Retinal pigment epithelial cell (primary cell): Measurements from ENCODE around the gene STAP2.

Source experiments
- DNase-seq: peaks from one replicate; pipeline ENCODE4 v3.0.0-alpha.2; 2010; ENCODE audit warnings: low read depth
- H3K4me3 ChIP-seq: 2 replicates; pipeline ENCODE4 v1.5.1; 2011; ENCODE audit warnings: mild to moderate bottlenecking, low read length, control low read depth, moderate library complexity
- TF ChIP-seq, protein P1 (sequence below): conservative IDR thresholded peaks from 2 replicates; pipeline ENCODE4 v1.5.1; 2011; ENCODE audit warnings: low read depth, low read length, control low read depth, inconsistent platforms

Gene STAP2

DNA sequence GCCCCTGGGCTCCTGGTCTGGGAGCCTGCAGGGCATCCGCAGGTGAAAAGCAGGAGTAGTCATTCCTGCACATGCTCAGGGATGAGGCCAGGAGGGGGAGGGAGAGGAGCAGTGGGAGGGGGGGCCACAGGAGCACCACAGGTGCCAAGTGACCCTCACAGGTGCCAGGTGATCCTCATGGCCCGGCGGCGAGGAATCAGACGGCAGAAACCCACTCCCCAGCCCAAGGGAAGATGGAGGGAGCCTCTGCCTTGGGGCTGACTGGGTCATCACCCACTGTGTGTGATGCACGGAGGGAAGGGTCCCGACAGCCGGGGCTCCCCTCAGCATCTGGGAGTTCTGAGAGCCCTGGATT, 34.4 kb upstream of the STAP2 start:
- DNase-seq, result no peak

DNA sequence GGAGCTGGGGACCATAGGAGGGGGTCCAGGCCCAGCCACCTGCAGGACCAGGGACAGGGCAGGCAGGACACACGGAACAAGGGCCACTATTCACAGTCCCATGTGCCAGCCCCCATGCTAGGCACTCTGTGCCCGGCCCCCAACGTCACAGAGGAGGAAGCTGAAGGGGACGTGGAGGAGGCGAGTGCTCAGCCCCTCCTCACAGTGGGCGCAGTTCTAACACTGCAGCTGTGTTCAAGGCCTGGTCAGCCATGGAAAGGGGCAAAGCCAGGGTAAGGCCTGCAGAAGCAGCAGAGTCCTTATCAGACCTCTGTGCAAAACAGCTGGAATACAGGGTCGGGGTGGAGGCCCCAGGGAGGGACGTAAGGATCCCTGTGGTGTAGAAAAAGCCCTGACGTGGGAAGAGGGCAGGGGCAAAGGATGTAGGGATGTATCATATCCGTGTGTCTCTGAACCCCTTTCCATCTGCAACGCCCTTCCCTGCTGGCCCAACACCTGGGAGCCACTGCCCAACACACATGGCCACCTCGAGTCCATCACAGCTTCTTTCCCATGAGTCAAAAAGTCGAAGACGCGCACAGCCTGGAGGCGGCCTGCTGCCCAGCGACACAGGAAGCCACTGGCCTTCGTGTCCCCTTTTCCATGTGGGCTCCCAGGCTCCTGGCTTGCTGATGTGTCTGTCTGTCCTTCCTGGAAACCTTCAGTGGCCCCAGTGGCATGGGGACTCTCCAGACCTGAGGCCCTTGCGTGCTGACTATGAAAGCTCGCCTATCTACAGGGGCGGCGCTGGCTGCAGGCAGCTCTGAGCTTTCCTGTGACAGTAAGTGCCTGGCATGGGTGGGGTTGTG, 33.8 kb upstream of the STAP2 start:
- DNase-seq, result no peak
- no peak overlapping the region for H3K4me3 ChIP-seq
- TF ChIP-seq, protein P1, sequence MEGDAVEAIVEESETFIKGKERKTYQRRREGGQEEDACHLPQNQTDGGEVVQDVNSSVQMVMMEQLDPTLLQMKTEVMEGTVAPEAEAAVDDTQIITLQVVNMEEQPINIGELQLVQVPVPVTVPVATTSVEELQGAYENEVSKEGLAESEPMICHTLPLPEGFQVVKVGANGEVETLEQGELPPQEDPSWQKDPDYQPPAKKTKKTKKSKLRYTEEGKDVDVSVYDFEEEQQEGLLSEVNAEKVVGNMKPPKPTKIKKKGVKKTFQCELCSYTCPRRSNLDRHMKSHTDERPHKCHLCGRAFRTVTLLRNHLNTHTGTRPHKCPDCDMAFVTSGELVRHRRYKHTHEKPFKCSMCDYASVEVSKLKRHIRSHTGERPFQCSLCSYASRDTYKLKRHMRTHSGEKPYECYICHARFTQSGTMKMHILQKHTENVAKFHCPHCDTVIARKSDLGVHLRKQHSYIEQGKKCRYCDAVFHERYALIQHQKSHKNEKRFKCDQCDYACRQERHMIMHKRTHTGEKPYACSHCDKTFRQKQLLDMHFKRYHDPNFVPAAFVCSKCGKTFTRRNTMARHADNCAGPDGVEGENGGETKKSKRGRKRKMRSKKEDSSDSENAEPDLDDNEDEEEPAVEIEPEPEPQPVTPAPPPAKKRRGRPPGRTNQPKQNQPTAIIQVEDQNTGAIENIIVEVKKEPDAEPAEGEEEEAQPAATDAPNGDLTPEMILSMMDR, result no peak

More for the DNA sequence above, 34.4 kb upstream of the STAP2 start:
- H3K4me3 ChIP-seq, result no peak overlapping the region
- TF ChIP-seq, protein P1, result no peak

DNA sequence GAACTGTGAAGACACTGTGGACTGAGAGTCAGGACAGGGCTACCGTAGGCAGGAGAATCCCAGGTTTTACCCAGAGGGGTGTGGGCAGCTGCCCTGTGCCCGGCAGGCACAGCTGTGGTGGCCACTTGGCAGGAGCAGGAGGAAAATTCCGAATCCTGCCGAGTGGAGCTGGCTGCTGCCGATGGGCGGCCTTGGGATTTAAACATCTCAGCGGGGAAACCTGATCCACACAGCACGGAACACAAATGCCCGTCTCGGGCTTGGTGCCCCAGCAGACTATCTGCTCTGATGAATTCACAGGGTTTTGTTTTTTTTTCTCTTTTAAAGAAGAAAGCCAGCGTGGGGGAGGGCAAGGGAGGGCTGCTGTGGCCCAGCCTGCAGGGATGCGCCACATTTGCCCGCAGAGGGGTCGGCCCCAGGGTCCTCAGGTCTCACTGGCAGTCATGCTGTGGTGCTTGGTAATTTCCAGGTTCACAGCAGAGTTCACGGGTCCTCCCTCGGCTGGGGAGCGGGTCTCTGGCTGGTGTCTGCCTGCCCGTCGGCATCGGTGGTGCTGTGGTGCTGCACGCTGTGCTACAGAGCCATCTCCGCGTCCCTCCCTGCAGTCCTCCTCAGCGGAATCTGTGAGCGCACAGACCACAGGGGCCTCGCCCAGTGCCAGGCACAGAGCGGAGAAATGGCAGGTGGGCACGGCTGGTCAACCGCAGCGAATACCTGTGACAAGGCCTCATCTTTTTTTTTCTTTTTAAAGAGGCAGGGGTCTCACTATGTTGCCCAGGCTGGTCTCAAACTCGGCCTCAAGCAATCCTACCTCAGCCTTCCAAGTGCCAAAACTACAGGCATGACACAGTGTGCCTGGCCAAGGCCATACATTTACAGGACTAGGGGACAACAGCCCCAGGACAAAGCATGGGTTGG, 32.9 kb upstream of the STAP2 start:
- TF ChIP-seq, protein P1, result no peak
- DNase-seq, result no peak
- H3K4me3 ChIP-seq, result no peak overlapping the region

DNA sequence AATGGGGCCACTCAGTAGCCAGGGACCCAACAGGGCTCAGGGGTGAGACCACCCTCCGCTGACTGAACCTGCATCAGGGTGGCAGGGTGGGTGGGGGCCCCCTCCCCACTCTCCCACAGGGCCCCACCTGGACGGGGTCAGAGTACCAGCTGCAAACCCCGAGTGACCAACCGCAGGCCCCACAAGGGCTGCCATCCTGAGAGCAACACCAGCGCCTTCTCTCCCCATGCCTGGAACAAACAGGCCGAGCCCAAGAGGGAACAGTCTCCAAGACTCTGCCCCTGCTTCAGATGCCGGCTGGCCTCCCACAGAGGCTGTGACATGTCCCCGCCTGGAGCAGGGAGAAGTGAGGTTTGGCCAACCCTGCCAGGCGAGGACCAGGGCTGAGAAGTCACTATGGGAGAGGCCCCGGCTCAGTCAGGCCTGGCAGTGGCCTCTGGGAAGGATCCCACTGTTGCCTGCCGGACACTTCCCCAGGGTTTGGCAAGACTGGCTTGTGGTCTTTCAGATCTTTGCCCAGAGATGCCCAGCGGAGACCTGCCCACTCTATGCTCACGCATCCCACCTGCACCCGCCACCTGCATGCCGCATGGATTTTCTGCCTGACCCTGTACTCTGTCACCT, 31.9 kb upstream of the STAP2 start:
- no peak overlapping the region for H3K4me3 ChIP-seq

DNA sequence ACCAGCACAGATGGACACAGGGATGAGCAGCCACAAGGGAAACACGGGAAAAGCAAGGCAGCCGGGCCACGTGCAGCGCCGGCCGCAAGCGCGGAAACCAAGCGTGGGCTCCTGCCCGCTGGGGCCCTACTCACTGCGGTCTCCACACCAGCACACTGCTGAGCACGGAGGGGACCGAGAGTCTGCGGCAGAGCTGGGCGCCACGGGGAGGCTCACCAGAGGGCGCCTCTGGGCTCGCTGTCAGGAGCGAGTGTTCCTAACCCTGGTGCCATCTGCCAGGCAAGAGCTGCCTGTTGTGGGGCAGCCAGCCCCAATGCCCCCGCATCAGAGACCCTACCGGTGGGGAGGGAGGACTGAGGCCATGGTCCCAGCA, 31.2 kb upstream of the STAP2 start:
- no peak overlapping the region for H3K4me3 ChIP-seq
- no peak for DNase-seq
- TF ChIP-seq, protein P1, result peak; percentile 54

More for the DNA sequence above, 31.9 kb upstream of the STAP2 start:
- TF ChIP-seq, protein P1, result no peak
- no peak for DNase-seq

DNA sequence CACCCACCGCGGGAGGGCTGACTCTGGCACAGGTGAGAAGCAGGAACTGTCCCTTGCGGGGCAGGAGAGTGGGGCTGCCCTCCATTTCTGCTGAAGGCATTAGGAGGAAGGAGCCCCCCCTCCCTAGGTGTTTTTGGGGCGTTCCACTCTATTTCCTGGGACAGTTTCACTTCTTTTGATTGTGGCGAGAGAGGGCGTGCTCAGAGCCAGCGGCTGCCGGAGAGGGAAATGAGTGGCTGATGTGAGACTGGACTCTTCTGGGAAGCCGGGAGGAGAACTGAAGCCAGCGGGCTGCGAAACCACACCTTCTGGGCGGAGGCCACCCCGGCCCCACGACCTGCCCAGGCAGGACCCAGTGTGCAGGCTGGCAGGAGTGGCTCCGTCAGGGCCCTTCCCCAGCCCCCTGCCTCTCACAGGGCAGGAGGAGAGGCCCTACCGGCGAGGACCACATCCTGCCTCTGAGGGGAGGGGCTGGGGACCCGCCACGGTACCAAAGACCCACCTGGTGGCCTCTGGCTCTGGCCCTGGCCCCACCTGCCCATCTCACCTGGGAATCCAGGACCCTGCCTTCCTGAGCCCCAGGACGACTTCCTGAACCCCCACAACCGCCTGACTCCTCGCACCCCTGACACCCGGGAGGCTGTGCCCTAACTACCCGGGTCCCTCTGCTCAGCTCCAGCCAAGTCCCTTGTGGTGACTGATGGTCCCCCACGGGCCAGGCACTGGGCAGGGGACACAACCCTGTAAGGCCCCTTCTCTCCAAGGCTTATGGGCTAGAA, 30.7 kb upstream of the STAP2 start:
- TF ChIP-seq, protein P1, result no peak
- H3K4me3 ChIP-seq, result no peak overlapping the region
- DNase-seq, result no peak
